ENCODE results near the gene MRPS27.

Gene MRPS27

GRCh38 chr5:72286798-72287197 lies 33.2 kb downstream of the MRPS27 start:
- no peak for DNase-seq

- DNase-seq, result no peak
Measured at GRCh38 chr5:72285424-72285821, 34.6 kb downstream of the MRPS27 start.

DNA sequence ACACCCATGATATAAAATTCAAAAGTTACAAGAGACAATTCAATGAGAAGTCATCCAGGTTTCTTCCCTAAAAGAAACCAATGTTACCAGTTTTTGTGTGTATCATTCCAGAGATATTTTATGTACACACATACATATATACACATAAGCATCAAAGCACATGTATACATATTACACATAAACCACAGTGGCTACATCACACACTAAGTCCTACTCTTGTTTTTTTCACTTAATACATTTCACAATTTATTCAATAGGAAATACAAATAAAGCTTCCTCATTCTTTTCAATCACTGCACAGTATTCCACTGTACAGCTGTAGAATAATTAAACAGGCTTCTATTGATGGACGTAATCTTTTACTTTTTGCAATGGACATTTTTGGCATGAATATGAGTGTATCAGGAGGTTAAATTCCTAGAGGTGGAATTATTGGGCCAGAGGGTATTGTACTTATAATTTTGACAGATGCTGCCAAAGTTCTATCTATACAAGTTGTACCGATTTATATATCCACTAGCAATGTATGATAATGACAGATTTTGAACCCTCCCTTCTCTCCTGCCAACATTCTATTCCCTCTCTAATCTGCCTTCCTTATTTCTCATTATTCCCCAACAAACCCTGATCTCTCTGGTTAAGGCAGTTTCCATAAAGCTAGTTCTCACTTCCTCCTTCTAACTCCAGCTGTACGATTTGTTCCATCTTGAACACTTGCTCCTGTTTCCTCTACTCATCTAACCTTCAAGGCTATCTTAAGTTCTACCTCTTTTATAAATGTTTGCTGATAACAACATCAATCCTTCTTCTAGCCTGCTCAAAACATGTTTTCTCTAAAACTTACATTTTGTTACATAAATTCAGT lies 35.2 kb downstream of the MRPS27 start:
- no peak for DNase-seq

DNA sequence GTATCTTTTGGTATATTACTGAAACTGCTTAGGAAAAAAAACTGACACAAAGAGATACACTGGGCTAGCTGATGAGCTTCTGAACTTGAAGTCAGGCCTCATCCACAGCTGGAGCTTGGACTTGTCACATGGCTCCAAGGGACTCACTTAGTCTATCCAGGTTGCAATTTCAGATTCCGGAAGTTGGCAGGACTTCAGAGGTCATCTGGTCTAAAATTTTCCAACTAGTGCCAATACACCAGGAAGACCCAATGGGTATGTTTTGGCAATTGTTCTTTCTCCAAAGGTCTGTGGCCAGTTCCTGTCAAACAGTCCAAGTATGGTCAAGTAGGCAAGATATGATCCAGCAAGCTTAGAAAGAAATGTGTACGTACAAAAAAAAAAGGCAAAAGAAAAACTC lies 36.7 kb downstream of the MRPS27 start:
- no peak for DNase-seq

- no peak for DNase-seq
Measured at GRCh38 chr5:72282878-72283277, 37.2 kb downstream of the MRPS27 start.

GRCh38 chr5:72281764-72282499 lies 38.1 kb downstream of the MRPS27 start:
- no peak for DNase-seq

GRCh38 chr5:72281430-72281763 lies 38.6 kb downstream of the MRPS27 start:
- DNase-seq, result no peak

- no peak for DNase-seq
Measured at GRCh38 chr5:72280581-72281069, 39.4 kb downstream of the MRPS27 start.

DNA sequence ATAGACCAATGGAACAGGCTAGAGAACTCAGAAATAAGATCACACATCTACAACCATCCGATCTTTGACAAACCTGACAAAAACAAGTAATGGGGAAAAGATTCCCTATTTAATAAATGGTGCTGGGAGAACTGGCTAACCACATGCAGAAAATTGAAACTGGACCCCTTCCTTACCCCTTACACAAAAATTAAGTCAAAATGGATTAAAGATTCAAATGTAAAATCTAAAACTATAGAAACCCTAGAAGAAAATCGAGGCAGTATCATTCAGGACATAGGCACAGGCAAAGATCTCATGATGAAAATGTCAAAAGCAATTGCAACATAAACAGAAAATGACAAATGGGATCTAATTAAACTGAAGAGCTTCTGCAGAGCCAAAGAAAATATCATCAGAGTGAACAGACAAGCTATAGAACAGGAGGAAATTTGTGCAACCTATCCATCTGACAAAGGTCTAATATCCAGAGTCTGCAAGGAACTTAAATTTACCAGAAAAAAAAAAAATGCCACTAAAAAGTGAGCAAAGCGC lies 43.8 kb downstream of the MRPS27 start:
- no peak for DNase-seq

GRCh38 chr5:72273547-72273946 lies 46.5 kb downstream of the MRPS27 start:
- DNase-seq, result no peak

DNA sequence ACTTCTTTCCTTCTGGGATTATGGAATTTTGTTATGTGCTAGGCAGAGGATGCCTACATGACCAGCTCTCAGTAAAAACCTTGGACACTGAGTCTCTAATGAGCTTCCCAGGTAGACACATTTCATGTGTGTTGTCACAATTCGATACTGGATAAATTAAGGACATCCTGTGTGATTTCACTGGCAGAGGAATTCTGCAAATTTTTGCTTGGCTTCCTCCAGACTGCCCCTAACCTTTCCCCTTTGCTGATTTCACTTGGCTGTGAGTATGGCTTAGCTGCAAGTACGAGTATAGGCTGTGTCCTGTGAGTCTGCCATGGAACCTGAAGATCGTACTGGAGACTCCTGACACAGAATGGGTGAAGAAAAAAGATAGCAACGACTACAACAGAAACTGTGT lies 47.6 kb downstream of the MRPS27 start:
- no peak for DNase-seq

GRCh38 chr5:72271702-72272101 lies 48.3 kb downstream of the MRPS27 start:
- DNase-seq, result no peak

GRCh38 chr5:72270037-72270436 lies 50.0 kb downstream of the MRPS27 start:
- no peak for DNase-seq

DNA sequence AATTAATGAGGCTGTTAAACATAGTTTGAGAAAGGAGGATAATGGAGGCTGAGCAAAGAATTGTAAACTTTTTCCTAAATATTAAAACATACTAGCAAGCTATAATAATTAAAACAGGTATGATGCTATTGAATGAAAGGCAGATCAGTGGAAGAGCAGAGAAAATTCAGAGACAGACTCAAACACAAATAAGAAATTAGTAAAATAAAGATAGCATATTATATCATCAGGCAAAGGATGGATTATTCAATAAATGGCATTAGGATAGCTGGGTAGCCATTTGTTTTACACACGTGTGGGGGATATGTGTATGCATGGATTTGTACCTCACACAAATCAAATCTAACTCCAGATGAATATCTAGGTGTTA lies 50.6 kb downstream of the MRPS27 start:
- no peak for DNase-seq

DNA sequence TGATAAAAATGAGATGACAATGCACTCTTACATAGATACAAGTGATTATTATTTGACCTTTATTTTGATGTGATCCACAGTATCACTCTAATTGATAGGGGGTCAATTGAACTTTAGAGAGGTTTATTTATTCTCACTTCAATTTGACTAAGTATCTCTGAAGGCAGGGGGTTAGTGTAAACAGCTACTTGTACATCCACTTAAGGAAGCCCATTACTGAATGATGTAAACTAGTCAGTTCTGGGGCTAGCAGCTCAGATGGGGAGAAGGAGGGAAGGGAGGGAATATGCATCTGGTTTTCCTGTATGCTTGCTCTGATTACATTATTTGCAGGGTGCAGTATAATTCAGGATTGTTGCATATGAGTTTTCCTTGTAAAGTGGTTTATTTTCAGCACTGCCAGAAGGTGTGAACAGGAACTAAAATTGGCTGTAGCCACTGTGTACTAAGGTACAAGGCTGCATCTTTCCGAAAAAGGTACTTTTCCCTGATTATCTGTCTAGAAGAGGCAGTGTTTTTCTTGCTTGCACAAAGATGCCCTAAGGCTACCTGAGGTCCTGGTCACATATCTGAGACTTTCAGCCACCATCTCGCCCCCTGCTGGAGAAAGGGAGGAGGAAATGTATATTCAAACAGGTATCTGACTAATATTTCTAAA lies 51.2 kb downstream of the MRPS27 start:
- peak; percentile 15 for DNase-seq

DNA sequence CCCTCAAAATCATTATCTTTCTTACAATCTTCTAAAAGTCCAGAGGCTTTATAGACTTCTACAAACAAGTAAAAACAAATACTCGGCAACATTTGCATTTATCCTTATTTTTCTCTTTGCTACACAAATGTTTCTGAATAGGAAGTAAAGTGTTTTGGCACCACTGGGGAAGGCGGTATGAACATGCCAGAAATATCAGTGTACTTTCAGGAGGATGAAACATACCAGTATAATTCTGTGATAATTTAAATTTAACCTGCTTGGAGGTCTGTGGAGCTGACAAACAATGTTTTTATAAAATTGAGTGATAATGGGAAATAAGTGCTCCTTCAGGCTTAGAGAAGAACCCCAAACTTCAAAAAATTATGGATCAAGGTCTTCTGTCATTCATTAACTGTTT lies 51.8 kb downstream of the MRPS27 start:
- DNase-seq, result no peak

- no peak for DNase-seq
Measured at GRCh38 chr5:72267685-72268084, 52.4 kb downstream of the MRPS27 start.

GRCh38 chr5:72266862-72267261 lies 53.2 kb downstream of the MRPS27 start:
- DNase-seq, result no peak

DNA sequence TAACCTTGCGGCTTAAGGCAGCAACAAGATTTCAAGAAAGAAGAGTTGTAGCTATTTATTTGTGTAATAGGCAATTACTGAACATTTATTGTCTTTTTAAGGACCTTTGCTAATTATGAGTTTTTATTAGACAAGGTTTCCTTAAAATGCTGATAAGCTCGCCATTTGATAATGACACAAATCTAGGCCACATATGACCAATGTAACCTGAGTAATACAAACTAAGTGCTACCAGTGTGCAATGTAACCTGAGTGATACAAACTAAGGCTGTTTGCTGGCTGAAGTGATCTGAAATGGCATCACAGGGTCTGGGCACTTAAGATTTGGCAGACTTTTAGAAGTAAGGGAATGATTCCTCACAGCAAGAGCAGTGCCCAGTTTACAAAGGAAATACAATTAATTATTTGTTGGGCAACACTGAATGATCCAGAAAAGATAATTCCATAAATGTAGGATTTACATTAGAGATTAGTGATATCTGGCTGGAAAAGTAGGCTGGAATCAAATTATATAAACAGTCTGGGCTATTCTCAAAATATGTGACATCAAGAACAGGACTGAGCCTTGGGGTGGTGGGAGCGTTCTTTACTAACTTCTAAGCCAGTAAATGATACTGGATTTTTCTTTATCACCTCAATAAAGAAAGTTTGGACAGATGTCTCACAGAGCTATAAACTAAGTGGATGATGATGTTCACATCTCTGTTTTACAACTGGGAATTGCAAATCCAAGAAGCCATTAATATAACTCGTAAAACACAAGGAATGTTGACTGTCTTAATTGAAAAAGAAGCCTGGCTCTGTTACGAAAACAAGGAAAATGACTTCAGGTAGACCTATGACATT lies 54.8 kb downstream of the MRPS27 start:
- DNase-seq, result no peak

DNA sequence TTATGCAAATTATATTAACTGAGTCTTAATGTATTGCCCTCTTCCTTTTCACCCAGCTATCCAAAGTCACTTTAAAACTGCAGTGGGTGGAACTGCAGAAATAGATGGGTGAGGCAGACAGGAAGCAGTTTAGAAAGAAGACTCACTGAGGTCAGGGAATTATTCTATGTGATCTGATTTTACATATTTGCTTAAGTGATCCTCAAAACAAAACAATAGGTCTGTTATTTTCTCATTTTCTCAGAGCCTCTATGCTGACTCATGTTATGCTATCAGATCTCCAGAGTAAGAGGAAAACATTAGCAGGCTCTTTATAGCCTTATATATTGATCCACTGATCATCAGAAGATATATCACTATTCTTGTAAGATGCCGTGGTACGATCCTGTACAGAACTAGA lies 63.5 kb downstream of the MRPS27 start:
- no peak for DNase-seq

GRCh38 chr5:72255670-72256069 lies 64.4 kb downstream of the MRPS27 start:
- no peak for DNase-seq

DNA sequence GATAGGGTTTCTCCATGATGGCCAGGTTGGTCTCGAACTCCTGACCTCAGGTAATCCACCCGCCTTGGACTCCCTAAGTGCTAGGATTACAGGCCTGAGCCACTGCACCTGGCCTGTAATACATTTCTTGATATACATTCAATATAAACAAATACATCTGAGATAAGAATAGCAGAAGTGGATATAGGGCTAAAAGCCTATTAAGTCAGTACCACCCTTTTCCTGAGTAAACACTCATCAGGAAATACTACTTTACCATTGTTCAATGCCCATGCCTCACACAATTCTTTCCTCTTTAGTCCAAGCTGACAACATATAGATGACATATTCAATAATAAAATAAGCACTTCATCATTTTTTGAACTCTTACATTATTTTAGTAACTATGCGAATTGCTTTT lies 64.8 kb downstream of the MRPS27 start:
- DNase-seq, result no peak
